ES-I3 (cell line): ENCODE measurements around the gene FSTL3.

Experiments
- H3K36me3 ChIP-seq: 2 replicates; pipeline ENCODE4 v1.6.1; 2013; ENCODE audit warnings: mild to moderate bottlenecking, low read length, control low read depth, moderate library complexity; ENCODE audit not compliant: insufficient read depth
- H3K4me1 ChIP-seq: 2 replicates; pipeline ENCODE4 v1.6.1; 2013; ENCODE audit warnings: mild to moderate bottlenecking, control low read depth, low read length; ENCODE audit not compliant: insufficient read depth
- H3K9ac ChIP-seq: 2 replicates; pipeline ENCODE4 v1.6.1; 2013; ENCODE audit warnings: low read depth, mild to moderate bottlenecking, low read length, moderate library complexity
- H3K9me3 ChIP-seq: 2 replicates; pipeline ENCODE4 v1.6.1; 2013; ENCODE audit warnings: mild to moderate bottlenecking, low read length, moderate library complexity; ENCODE audit not compliant: control insufficient read depth, insufficient read depth

FSTL3 gene

GRCh38 chr19:640606-641189 is 35.5 kb upstream of the FSTL3 start:
- no peak overlapping the region for H3K9ac ChIP-seq
- H3K36me3 ChIP-seq: no peaks in the 10 kb centered on the region; the same call in 1 of the 2 replicates
- no peaks in the 10 kb centered on the region for H3K9me3 ChIP-seq
- no peaks in the 10 kb centered on the region for H3K4me1 ChIP-seq

- no peaks in the 10 kb centered on the region for H3K4me1 ChIP-seq
- no peak overlapping the region for H3K9ac ChIP-seq
- H3K9me3 ChIP-seq: no peaks in the 10 kb centered on the region
- H3K36me3 ChIP-seq: peaks cover 3% of the 10 kb centered on the region
Observed at GRCh38 chr19:641702-642101, 34.5 kb upstream of the FSTL3 start.

- H3K4me1 ChIP-seq: no peaks in the 10 kb centered on the region
Observed at GRCh38 chr19:642767-643727, 33.1 kb upstream of the FSTL3 start.

DNA sequence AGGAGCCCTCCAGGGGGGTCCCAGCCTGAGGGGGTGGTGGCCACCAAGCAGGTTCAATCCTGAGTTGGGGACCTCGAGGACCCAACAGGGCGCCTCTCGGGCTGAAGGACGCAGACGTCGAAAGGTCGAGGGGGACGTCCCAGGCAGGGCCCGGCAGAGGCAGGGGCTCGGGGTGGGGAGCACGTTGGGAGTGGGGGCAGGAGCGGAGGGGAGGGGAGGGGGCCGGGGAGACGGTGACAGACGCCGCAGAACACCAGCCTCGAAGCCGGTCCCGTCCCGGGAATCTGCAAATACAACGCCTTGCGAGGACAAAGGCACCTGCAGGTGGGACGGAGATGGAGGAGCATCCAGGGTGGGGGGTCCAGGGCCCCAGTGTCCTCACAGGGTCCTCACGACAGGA is 32.5 kb upstream of the FSTL3 start:
- Histone ChIP-seq H3K36me3 (peaks cover 3% of the 10 kb centered on the region), H3K9me3 (no peaks in the 10 kb centered on the region), H3K4me1 (no peaks in the 10 kb centered on the region), H3K9ac (no peak overlapping the region)

More at GRCh38 chr19:642767-643727, 33.1 kb upstream of the FSTL3 start:
- Histone ChIP-seq H3K9ac (no peak overlapping the region), H3K9me3 (no peaks in the 10 kb centered on the region), H3K36me3 (peaks cover 3% of the 10 kb centered on the region)

DNA sequence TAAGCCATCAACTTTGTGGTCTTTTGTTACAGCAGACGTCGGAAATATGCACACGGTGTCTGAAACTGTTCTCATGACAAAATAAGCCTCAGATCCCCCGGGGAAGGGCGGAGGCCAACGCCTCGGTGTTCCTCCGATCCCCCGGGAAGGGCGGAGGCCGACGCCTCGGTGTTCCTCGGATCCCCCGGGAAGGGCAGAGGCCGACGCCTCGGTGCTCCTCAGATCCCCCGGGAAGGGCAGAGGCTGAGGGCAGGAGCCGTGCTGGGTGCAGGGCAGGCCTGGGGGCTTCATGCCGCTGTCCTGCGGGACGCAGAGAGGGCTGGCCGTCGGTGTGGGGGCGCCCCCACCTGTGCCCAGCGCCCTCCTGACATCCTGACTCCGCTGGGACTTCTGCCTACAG is 31.8 kb upstream of the FSTL3 start:
- Histone ChIP-seq H3K9ac (no peak overlapping the region), H3K9me3 (no peaks in the 10 kb centered on the region), H3K36me3 (peaks cover 3% of the 10 kb centered on the region), H3K4me1 (no peaks in the 10 kb centered on the region)

GRCh38 chr19:644789-645188 is 31.4 kb upstream of the FSTL3 start:
- Histone ChIP-seq H3K9me3 (no peaks in the 10 kb centered on the region), H3K36me3 (peaks cover 3% of the 10 kb centered on the region), H3K9ac (no peak overlapping the region), H3K4me1 (no peaks in the 10 kb centered on the region)

DNA sequence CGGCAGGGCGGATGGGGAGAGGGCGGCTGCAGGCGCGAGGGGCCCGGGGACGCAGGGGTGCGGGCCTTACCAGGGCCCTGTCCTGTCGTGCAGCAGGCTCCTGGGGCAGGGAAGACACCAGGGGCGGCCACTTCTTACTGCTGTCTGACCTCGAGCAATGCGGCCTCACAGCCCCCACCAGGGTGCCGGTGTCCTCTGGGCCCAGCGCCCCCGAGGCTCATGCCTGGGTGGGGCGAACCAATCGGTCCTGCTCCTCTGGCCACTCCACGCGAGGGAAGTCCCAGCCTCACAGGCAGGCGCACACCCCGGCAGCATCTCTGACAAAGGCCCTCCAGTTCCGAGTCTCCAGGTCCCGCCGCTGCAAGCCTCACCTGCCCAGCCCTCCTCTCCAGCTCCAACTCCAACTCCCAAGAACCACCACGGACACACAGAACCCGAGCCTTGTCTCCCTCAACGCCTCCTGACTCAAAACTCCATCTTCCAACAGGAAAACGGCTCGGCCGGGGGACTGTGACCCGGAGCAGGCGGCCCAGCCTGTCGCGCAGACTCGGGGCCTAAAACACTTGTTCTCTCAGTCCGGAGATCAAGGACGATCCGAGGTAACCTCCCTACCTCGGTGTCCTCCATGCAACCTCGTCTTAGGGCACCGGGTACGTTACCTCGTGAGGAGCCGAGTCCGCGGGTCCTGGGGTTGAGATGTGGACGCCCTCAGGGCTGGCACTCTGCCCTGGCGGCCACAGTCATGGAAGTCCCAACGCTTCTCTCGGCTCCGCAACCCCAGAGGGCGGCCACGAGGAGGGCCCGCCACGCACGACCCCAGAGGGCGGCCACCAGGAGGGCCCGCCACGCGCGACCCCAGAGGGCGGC is 30.0 kb upstream of the FSTL3 start:
- Histone ChIP-seq H3K9me3 (no peaks in the 10 kb centered on the region), H3K36me3 (peaks cover 3% of the 10 kb centered on the region), H3K4me1 (no peaks in the 10 kb centered on the region), H3K9ac (no peak overlapping the region)

DNA sequence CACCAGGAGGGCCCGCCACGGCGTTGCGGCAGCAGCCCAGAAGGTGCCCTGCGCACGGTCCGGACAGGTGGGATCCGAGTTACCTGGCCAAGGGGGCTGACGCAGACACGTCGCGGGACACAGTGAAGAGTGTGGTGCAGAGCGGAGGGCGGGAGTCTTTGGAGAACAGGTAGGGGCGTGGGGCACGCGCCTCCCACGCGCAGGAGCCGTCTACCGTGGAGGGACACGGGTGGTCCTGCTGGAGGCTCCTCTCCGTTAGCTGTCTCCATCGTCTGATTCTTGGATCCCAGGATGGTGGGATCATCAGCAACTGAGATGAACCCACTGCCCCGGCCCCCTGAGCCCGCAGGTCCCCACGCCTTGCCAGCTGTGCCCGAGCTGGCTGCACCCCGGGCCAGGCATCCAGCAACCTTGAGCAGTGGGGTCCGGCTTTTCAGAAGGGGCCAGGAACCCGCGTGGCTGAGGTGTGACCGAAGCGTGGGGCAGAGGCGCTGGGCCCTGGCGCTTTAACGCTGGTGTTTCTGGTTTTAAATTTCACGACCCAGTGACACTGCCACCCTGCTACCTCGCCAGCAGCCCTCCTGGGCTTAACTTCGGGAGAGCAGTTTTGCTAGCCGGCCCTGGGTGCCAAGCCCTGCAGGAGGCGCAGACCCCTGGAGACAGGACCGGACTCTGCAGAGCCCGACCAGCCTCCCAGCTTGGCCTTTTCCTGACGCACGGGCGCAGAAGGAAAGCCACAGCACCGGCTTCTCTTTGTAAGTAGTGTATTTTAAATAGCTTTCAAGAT is 29.2 kb upstream of the FSTL3 start:
- H3K9ac ChIP-seq: no peak overlapping the region
- H3K4me1 ChIP-seq: no peaks in the 10 kb centered on the region
- H3K9me3 ChIP-seq: no peaks in the 10 kb centered on the region
- H3K36me3 ChIP-seq: peaks cover 3% of the 10 kb centered on the region

DNA sequence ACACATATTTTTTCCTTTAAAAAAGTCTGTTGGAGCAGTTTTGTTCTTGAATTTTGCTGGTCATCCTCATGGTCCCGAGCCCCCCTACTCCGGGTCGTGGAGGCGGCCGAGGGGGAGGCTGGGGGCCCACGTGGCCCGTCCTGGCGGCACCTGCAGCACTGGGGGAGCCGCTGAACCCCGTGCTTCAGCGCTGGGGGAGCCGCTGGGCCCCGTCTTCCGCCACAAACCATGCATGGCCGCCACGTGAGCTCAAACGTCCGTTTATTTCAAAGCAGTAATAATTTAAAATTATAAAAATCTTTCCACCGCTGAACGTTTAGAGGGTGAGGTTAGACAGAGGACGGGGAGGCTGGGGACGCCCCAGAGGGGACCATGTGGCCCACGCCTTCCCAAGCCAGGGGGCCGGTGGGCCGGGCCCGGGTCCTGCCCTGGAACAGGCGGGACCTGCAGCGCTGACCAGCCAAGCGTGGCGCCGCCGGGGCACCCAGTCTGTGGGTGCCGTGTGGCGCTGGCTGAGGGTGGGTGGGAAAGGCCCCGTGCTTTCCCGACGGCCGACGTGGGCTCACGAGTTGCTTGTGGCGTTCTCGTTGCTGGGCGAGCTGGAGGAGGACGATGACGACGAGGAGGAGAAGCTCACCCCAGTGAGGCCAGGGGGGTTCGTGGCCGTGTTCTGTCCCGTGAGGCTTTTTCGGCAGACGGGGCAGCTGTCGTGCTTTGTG is 28.5 kb upstream of the FSTL3 start:
- H3K9me3 ChIP-seq: no peaks in the 10 kb centered on the region
- no peaks in the 10 kb centered on the region for H3K4me1 ChIP-seq
- peaks cover 3% of the 10 kb centered on the region for H3K36me3 ChIP-seq
- no peak overlapping the region for H3K9ac ChIP-seq

- Histone ChIP-seq H3K36me3 (peaks cover 3% of the 10 kb centered on the region), H3K9me3 (no peaks in the 10 kb centered on the region), H3K4me1 (no peaks in the 10 kb centered on the region)
Observed at GRCh38 chr19:648305-648704, 27.9 kb upstream of the FSTL3 start.

GRCh38 chr19:648904-649801 is 27.0 kb upstream of the FSTL3 start:
- Histone ChIP-seq H3K9me3 (no peaks in the 10 kb centered on the region), H3K4me1 (no peaks in the 10 kb centered on the region), H3K36me3 (peaks cover 3% of the 10 kb centered on the region)

More at GRCh38 chr19:648305-648704, 27.9 kb upstream of the FSTL3 start:
- no peak overlapping the region for H3K9ac ChIP-seq

GRCh38 chr19:650121-650520 is 26.1 kb upstream of the FSTL3 start:
- no peak overlapping the region for H3K9ac ChIP-seq
- H3K9me3 ChIP-seq: no peaks in the 10 kb centered on the region
- peaks cover 3% of the 10 kb centered on the region for H3K36me3 ChIP-seq
- no peaks in the 10 kb centered on the region for H3K4me1 ChIP-seq

More at GRCh38 chr19:648904-649801, 27.0 kb upstream of the FSTL3 start:
- no peak overlapping the region for H3K9ac ChIP-seq
